HTERT RPE-1 (cell line): ENCODE data around the gene DCLK1.

ENCODE experiments used
- in situ Hi-C: fragments of 300-500 bp; cut with MboI; formaldehyde crosslinking; loops from 4 replicates; pipeline ENCODE4 v1.14.3; 2020; ENCODE audit warnings: low sequenced_read_pairs

DCLK1 gene

GRCh38 chr13:36054041-36054440, 77.1 kb downstream of the DCLK1 start:
- in situ Hi-C loops, result no loop called here

- in situ Hi-C loops, result no loop called here
Measured at GRCh38 chr13:36051082-36051481, 80.1 kb downstream of the DCLK1 start.

GRCh38 chr13:36046672-36047071, 84.5 kb downstream of the DCLK1 start:
- in situ Hi-C loops, result no loop called here

- in situ Hi-C loops, result no loop called here
Measured at GRCh38 chr13:36038785-36039555, 92.2 kb downstream of the DCLK1 start.

GRCh38 chr13:36033035-36033434, 98.1 kb downstream of the DCLK1 start:
- in situ Hi-C loops, result no loop called here

- in situ Hi-C loops, result no loop called here
Measured at GRCh38 chr13:36031490-36031889, 99.7 kb downstream of the DCLK1 start.

GRCh38 chr13:36030670-36031331, 100.4 kb downstream of the DCLK1 start:
- in situ Hi-C loops, result no loop called here

- in situ Hi-C loops, result no loop called here
Measured at GRCh38 chr13:36029166-36029565, 102.0 kb downstream of the DCLK1 start.

- in situ Hi-C loops, result no loop called here
Measured at GRCh38 chr13:36028359-36029025, 102.7 kb downstream of the DCLK1 start.

GRCh38 chr13:36026531-36026930, 104.7 kb downstream of the DCLK1 start:
- in situ Hi-C loops, result no loop called here

GRCh38 chr13:36014763-36015162, 116.4 kb downstream of the DCLK1 start:
- in situ Hi-C loops, result no loop called here

GRCh38 chr13:36006894-36007675, 124.1 kb downstream of the DCLK1 start:
- in situ Hi-C loops, result no loop called here

- in situ Hi-C loops, result no loop called here
Measured at GRCh38 chr13:36006347-36006746, 124.8 kb downstream of the DCLK1 start.

GRCh38 chr13:36001561-36001960, 129.6 kb downstream of the DCLK1 start:
- in situ Hi-C loops, result no loop called here

- in situ Hi-C loops, result no loop called here
Measured at GRCh38 chr13:36000028-36000427, 131.2 kb downstream of the DCLK1 start.

GRCh38 chr13:35996360-35996759, 134.8 kb downstream of the DCLK1 start:
- in situ Hi-C loops, result loop anchor here (25.0 kb wide), 1 partner anchor 266 kb away; no protein-coding TSS in a partner anchor

- in situ Hi-C loops, result loop anchor here (25.0 kb wide), 1 partner anchor 267 kb away; no protein-coding TSS in a partner anchor
Measured at GRCh38 chr13:35995136-35995535, 136.0 kb downstream of the DCLK1 start.

- in situ Hi-C loops, result loop anchor here (25.0 kb wide), 1 partner anchor 268 kb away; no protein-coding TSS in a partner anchor
Measured at GRCh38 chr13:35994131-35994966, 136.8 kb downstream of the DCLK1 start.

GRCh38 chr13:35993686-35994085, 137.5 kb downstream of the DCLK1 start:
- in situ Hi-C loops, result loop anchor here (25.0 kb wide), 1 partner anchor 269 kb away; no protein-coding TSS in a partner anchor

- in situ Hi-C loops, result loop anchor here (25.0 kb wide), 1 partner anchor 269 kb away; no protein-coding TSS in a partner anchor
Measured at GRCh38 chr13:35992964-35993363, 138.2 kb downstream of the DCLK1 start.
